Stomach (tissue), 4 donors: ENCODE results near the gene APEX1.

ENCODE experiments used
- POLR2AphosphoS5 ChIP-seq, 3 donors: sonication (generic); formaldehyde crosslinking; IDR thresholded peaks; one replicate each; pipeline ENCODE4 v1.6.1; 2016; ENCODE audit warnings: antibody characterized with exemption in 3 of 3
- TF ChIP-seq, protein P1 (sequence below), 7 experiments: fragments of 450-650 bp in 4 of 7; fragments of 200-600 bp in 3 of 7; sonication (generic) in 3 of 7; IDR thresholded peaks; one replicate each; pipeline ENCODE4 v1.5.1; 2016 to 2019; ENCODE audit warnings: antibody characterized with exemption in 7 of 7, control low read depth in 2 of 7, mild to moderate bottlenecking in 1 of 7

- TF ChIP-seq, protein P1, sequence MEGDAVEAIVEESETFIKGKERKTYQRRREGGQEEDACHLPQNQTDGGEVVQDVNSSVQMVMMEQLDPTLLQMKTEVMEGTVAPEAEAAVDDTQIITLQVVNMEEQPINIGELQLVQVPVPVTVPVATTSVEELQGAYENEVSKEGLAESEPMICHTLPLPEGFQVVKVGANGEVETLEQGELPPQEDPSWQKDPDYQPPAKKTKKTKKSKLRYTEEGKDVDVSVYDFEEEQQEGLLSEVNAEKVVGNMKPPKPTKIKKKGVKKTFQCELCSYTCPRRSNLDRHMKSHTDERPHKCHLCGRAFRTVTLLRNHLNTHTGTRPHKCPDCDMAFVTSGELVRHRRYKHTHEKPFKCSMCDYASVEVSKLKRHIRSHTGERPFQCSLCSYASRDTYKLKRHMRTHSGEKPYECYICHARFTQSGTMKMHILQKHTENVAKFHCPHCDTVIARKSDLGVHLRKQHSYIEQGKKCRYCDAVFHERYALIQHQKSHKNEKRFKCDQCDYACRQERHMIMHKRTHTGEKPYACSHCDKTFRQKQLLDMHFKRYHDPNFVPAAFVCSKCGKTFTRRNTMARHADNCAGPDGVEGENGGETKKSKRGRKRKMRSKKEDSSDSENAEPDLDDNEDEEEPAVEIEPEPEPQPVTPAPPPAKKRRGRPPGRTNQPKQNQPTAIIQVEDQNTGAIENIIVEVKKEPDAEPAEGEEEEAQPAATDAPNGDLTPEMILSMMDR (IDR thresholded peaks at IDR 0.05), result no peak
- TF ChIP-seq POLR2AphosphoS5 (IDR thresholded peaks at IDR 0.05), result no peak
These were observed 35.5 kb downstream of the APEX1 start for GRCh38 chr14:20490563-20490962.
